GM23338 (cell line): ENCODE results near the gene C1orf74. TPM values are rescaled to one million over a fixed set of nuclear protein-coding genes. Genes with fewer than 3 reads are reported as not detected.

Source experiments
- ATAC-seq: fragments of 200-7000 bp; cut with Tn5 transposase; 3 replicates; pipeline ENCODE4 v1.9.1; 2020
- DNase-seq: peaks from one replicate; pipeline ENCODE4 v3.0.0-alpha.2; 2015; ENCODE audit warnings: low spot score
- H2AFZ ChIP-seq: fragments of 200-600 bp; sonication (generic); 2 replicates; pipeline ENCODE4 v1.8.0; 2016; ENCODE audit warnings: antibody characterized with exemption, mild to moderate bottlenecking, moderate library complexity
- H3F3A ChIP-seq: fragments of 200-600 bp; sonication (generic); replicated peaks from 2 replicates; pipeline ENCODE4 v1.8.0; 2017; ENCODE audit warnings: antibody characterized with exemption, mixed run types, low read depth
- H3K27ac ChIP-seq: fragments of 200-600 bp; sonication (generic); 2 replicates; pipeline ENCODE4 v1.6.1; 2016; ENCODE audit warnings: low read depth
- H3K27me3 ChIP-seq: fragments of 200-600 bp; sonication (generic); 2 replicates; pipeline ENCODE4 v1.8.0; 2016; ENCODE audit warnings: mild to moderate bottlenecking, mixed run types, moderate library complexity; ENCODE audit not compliant: insufficient read depth
- H3K36me3 ChIP-seq: fragments of 200-600 bp; sonication (generic); 2 replicates; pipeline ENCODE4 v1.8.0; 2016; ENCODE audit warnings: mild to moderate bottlenecking; ENCODE audit not compliant: insufficient read depth
- H3K4me1 ChIP-seq: fragments of 200-600 bp; sonication (generic); 2 replicates; pipeline ENCODE4 v1.8.0; 2016; ENCODE audit warnings: mild to moderate bottlenecking, moderate library complexity; ENCODE audit not compliant: insufficient read depth
- H3K4me2 ChIP-seq: fragments of 200-600 bp; sonication (generic); 2 replicates; pipeline ENCODE4 v1.7.1; 2017; ENCODE audit warnings: mixed run types
- H3K4me3 ChIP-seq: fragments of 200-600 bp; sonication (generic); 2 replicates; pipeline ENCODE4 v1.6.1; 2016; ENCODE audit warnings: mixed run types
- H3K79me2 ChIP-seq: fragments of 200-600 bp; sonication (generic); replicated peaks from 2 replicates; pipeline ENCODE4 v1.8.0; 2017; ENCODE audit warnings: mild to moderate bottlenecking; ENCODE audit not compliant: insufficient read depth
- H3K9me2 ChIP-seq: fragments of 200-600 bp; sonication (generic); 2 replicates; pipeline ENCODE4 v1.8.0; 2017; ENCODE audit not compliant: insufficient read depth
- H4K20me1 ChIP-seq: fragments of 200-600 bp; sonication (generic); replicated peaks from 2 replicates; pipeline ENCODE4 v1.8.0; 2017; ENCODE audit warnings: mild to moderate bottlenecking; ENCODE audit not compliant: insufficient read depth
- H3K27ac Mint-ChIP-seq: 2 replicates; pipeline ENCODE4 v1.8.0; 2020; ENCODE audit warnings: inconsistent platforms, mild to moderate bottlenecking, moderate library complexity, mixed read lengths
- H3K27me3 Mint-ChIP-seq: 3 replicates; pipeline ENCODE4 v1.8.0; 2022; ENCODE audit warnings: low read depth, mild to moderate bottlenecking, moderate library complexity, mixed read lengths, inconsistent platforms; ENCODE audit not compliant: insufficient read depth, poor library complexity
- H3K36me3 Mint-ChIP-seq: 3 replicates; pipeline ENCODE4 v1.8.0; 2021; ENCODE audit warnings: low read depth, mild to moderate bottlenecking, inconsistent platforms, moderate library complexity, mixed read lengths
- H3K4me1 Mint-ChIP-seq: 3 replicates; pipeline ENCODE4 v1.8.0; 2020; ENCODE audit warnings: mild to moderate bottlenecking, inconsistent platforms, mixed read lengths
- H3K4me3 Mint-ChIP-seq: 3 replicates; pipeline ENCODE4 v1.8.0; 2021; ENCODE audit warnings: moderate library complexity, mild to moderate bottlenecking, inconsistent platforms, mixed read lengths
- H3K9me3 Mint-ChIP-seq: 3 replicates; pipeline ENCODE4 v1.8.0; 2020; ENCODE audit warnings: moderate library complexity, mild to moderate bottlenecking, inconsistent platforms, mixed read lengths
- CREB1 ChIP-seq: fragments of 250-450 bp; sonication (Bioruptor Pico); IDR thresholded peaks from 2 replicates; pipeline ENCODE4 v1.5.0; 2020; ENCODE audit warnings: low read depth, mild to moderate bottlenecking, moderate library complexity
- EZH2 ChIP-seq: fragments of 200-600 bp; sonication (generic); IDR thresholded peaks from one replicate; pipeline ENCODE4 v1.8.0; 2017; ENCODE audit warnings: antibody characterized with exemption, mild to moderate bottlenecking, low read depth; ENCODE audit not compliant: unreplicated experiment
- EZH2phosphoT487 ChIP-seq: fragments of 200-600 bp; sonication (generic); IDR thresholded peaks from one replicate; pipeline ENCODE4 v1.8.1; 2018; ENCODE audit warnings: antibody characterized with exemption; ENCODE audit not compliant: unreplicated experiment
- JUNB ChIP-seq: IDR thresholded peaks from one replicate; pipeline ENCODE4 v1.6.1; 2016; ENCODE audit warnings: antibody characterized with exemption; ENCODE audit not compliant: unreplicated experiment
- NANOG ChIP-seq: IDR thresholded peaks from 2 replicates; pipeline ENCODE4 v1.6.1; 2016; ENCODE audit warnings: antibody characterized with exemption, borderline replicate concordance
- POLR2AphosphoS5 ChIP-seq: IDR thresholded peaks from 2 replicates; pipeline ENCODE4 v1.6.1; 2016; ENCODE audit warnings: antibody characterized with exemption, low read depth
- STAT1 ChIP-seq: IDR thresholded peaks from one replicate; pipeline ENCODE4 v1.6.1; 2016; ENCODE audit warnings: antibody characterized with exemption; ENCODE audit not compliant: unreplicated experiment
- ZNF114 ChIP-seq: fragments of 250-450 bp; sonication (Bioruptor Pico); IDR thresholded peaks from 2 replicates; pipeline ENCODE4 v1.5.0; 2020; ENCODE audit warnings: mild to moderate bottlenecking, moderate library complexity
- ZNF331 ChIP-seq: fragments of 250-450 bp; sonication (Bioruptor Pico); IDR thresholded peaks from 2 replicates; pipeline ENCODE4 v1.5.0; 2020; ENCODE audit warnings: low read depth, mild to moderate bottlenecking, moderate library complexity
- polyA plus RNA-seq: library from polyadenylated mRNA; unstranded; fragments of >200 nt; fragmentation: Nextera tagmentation; extraction: Ambion mirVana; gene quantifications from 2 replicates; pipeline ENCODE4 v1.2.1, GENCODE V29; 2016
- total RNA-seq: library from RNA; depleted of rRNA; stranded (reverse); fragments of >200 nt; shearing (Covaris generic); gene quantifications from 2 replicates; pipeline ENCODE4 v1.2.3, GENCODE V29; 2014
- TF ChIP-seq, protein P1 (sequence below): IDR thresholded peaks from 2 replicates; pipeline ENCODE4 v1.6.1; 2016; ENCODE audit warnings: antibody characterized with exemption
- TF ChIP-seq, protein P2 (sequence below): fragments of 250-450 bp; sonication (Bioruptor Pico); IDR thresholded peaks from 2 replicates; pipeline ENCODE4 v1.5.0; 2020; ENCODE audit warnings: mild to moderate bottlenecking, moderate library complexity
- TF ChIP-seq, protein P3 (sequence below): IDR thresholded peaks from one replicate; pipeline ENCODE4 v1.6.1; 2018; ENCODE audit warnings: antibody characterized with exemption; ENCODE audit not compliant: unreplicated experiment
- TF ChIP-seq, protein P4 (sequence below), 2 experiments: fragments of 200-600 bp in 1 of 2; sonication (generic) in 1 of 2; conservative IDR thresholded peaks; 2 replicates each; pipeline versions ENCODE4 v1.5.1 to v1.6.1; 2016 to 2017; ENCODE audit warnings: antibody characterized with exemption in 2 of 2, low read depth in 2 of 2, mild to moderate bottlenecking in 2 of 2, moderate library complexity in 1 of 2

Gene C1orf74
- total and polyA plus RNA-seq, 2 experiments from 2014 or later, result 2.8 to 3.9 TPM

DNA sequence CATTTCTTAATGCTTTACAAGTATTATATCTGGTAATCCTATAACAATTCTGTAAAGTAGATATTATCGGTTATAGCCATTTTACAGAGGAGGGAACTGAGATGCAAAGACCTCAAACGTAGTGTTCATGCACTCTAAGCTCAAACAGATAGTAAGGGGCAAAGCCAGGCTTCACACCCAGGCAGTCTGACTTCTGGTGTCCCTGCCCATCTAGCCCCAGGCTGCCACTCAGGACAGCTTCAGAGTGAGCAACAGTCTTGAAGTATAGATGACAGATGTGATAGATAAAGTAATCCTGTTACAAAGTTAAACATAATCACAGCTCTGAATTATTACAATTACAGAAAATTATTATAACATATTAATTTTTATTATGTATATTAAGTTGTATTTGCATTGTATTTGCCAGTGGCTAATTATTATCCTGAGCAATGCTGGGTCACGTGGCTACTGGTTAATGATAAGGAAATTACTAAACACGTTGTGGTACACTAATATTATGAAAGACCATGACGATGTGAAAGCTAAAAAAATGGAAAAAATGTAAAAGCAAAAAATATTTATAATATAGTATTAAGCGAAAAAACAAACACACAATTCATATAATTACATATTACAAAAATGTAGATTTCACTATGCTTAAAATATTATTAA lies 34.6 kb downstream of the C1orf74 start:
- peaks cover 10% of the 10 kb centered on the region for H3K4me1 Mint-ChIP-seq
- no peaks in the 10 kb centered on the region for H4K20me1 ChIP-seq
- H3K9me3 Mint-ChIP-seq, result no peaks in the 10 kb centered on the region
- no peaks in the 10 kb centered on the region for H3K79me2 ChIP-seq
- peaks cover 4% of the 10 kb centered on the region; the same call in 1 of the 2 replicates for H3K4me1 ChIP-seq
- H2AFZ ChIP-seq, result no peak overlapping the region
- H3K27me3 Mint-ChIP-seq, result peaks cover 1% of the 10 kb centered on the region
- H3K36me3 Mint-ChIP-seq, result no peaks in the 10 kb centered on the region
- no peak overlapping the region for H3K27ac ChIP-seq
- no peak overlapping the region for H3K4me3 ChIP-seq
- H3K9me2 ChIP-seq, result no peaks in the 10 kb centered on the region
- ATAC-seq (no peak), DNase-seq (no peak)
- H3K27me3 ChIP-seq, result peaks cover 25% of the 10 kb centered on the region
- H3K27ac Mint-ChIP-seq, result no peak overlapping the region
- no peak overlapping the region for H3K4me3 Mint-ChIP-seq
- H3K4me2 ChIP-seq, result no peak overlapping the region
- no peaks in the 10 kb centered on the region for H3F3A ChIP-seq
- H3K36me3 ChIP-seq, result no peaks in the 10 kb centered on the region
- TF ChIP-seq ZNF114 (CRISPR knock-in tag) (no peak), STAT1 (no peak), JUNB (no peak), EZH2phosphoT487 (no peak), NANOG (no peak), ZNF331 (no peak), CREB1 (CRISPR knock-in tag) (no peak), EZH2 (no peak), POLR2AphosphoS5 (no peak)
- TF ChIP-seq, protein P1, sequence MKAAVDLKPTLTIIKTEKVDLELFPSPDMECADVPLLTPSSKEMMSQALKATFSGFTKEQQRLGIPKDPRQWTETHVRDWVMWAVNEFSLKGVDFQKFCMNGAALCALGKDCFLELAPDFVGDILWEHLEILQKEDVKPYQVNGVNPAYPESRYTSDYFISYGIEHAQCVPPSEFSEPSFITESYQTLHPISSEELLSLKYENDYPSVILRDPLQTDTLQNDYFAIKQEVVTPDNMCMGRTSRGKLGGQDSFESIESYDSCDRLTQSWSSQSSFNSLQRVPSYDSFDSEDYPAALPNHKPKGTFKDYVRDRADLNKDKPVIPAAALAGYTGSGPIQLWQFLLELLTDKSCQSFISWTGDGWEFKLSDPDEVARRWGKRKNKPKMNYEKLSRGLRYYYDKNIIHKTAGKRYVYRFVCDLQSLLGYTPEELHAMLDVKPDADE, result no peak
- TF ChIP-seq, protein P2, sequence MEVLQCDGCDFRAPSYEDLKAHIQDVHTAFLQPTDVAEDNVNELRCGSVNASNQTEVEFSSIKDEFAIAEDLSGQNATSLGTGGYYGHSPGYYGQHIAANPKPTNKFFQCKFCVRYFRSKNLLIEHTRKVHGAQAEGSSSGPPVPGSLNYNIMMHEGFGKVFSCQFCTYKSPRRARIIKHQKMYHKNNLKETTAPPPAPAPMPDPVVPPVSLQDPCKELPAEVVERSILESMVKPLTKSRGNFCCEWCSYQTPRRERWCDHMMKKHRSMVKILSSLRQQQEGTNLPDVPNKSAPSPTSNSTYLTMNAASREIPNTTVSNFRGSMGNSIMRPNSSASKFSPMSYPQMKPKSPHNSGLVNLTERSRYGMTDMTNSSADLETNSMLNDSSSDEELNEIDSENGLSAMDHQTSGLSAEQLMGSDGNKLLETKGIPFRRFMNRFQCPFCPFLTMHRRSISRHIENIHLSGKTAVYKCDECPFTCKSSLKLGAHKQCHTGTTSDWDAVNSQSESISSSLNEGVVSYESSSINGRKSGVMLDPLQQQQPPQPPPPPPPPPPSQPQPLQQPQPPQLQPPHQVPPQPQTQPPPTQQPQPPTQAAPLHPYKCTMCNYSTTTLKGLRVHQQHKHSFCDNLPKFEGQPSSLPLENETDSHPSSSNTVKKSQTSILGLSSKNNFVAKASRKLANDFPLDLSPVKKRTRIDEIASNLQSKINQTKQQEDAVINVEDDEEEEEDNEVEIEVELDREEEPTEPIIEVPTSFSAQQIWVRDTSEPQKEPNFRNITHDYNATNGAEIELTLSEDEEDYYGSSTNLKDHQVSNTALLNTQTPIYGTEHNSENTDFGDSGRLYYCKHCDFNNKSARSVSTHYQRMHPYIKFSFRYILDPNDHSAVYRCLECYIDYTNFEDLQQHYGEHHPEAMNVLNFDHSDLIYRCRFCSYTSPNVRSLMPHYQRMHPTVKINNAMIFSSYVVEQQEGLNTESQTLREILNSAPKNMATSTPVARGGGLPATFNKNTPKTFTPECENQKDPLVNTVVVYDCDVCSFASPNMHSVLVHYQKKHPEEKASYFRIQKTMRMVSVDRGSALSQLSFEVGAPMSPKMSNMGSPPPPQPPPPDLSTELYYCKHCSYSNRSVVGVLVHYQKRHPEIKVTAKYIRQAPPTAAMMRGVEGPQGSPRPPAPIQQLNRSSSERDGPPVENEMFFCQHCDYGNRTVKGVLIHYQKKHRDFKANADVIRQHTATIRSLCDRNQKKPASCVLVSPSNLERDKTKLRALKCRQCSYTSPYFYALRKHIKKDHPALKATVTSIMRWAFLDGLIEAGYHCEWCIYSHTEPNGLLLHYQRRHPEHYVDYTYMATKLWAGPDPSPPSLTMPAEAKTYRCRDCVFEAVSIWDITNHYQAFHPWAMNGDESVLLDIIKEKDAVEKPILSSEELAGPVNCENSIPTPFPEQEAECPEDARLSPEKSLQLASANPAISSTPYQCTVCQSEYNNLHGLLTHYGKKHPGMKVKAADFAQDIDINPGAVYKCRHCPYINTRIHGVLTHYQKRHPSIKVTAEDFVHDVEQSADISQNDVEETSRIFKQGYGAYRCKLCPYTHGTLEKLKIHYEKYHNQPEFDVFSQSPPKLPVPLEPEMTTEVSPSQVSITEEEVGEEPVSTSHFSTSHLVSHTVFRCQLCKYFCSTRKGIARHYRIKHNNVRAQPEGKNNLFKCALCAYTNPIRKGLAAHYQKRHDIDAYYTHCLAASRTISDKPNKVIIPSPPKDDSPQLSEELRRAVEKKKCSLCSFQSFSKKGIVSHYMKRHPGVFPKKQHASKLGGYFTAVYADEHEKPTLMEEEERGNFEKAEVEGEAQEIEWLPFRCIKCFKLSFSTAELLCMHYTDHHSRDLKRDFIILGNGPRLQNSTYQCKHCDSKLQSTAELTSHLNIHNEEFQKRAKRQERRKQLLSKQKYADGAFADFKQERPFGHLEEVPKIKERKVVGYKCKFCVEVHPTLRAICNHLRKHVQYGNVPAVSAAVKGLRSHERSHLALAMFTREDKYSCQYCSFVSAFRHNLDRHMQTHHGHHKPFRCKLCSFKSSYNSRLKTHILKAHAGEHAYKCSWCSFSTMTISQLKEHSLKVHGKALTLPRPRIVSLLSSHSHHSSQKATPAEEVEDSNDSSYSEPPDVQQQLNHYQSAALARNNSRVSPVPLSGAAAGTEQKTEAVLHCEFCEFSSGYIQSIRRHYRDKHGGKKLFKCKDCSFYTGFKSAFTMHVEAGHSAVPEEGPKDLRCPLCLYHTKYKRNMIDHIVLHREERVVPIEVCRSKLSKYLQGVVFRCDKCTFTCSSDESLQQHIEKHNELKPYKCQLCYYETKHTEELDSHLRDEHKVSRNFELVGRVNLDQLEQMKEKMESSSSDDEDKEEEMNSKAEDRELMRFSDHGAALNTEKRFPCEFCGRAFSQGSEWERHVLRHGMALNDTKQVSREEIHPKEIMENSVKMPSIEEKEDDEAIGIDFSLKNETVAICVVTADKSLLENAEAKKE (CRISPR knock-in tag), result no peak
- TF ChIP-seq, protein P3, sequence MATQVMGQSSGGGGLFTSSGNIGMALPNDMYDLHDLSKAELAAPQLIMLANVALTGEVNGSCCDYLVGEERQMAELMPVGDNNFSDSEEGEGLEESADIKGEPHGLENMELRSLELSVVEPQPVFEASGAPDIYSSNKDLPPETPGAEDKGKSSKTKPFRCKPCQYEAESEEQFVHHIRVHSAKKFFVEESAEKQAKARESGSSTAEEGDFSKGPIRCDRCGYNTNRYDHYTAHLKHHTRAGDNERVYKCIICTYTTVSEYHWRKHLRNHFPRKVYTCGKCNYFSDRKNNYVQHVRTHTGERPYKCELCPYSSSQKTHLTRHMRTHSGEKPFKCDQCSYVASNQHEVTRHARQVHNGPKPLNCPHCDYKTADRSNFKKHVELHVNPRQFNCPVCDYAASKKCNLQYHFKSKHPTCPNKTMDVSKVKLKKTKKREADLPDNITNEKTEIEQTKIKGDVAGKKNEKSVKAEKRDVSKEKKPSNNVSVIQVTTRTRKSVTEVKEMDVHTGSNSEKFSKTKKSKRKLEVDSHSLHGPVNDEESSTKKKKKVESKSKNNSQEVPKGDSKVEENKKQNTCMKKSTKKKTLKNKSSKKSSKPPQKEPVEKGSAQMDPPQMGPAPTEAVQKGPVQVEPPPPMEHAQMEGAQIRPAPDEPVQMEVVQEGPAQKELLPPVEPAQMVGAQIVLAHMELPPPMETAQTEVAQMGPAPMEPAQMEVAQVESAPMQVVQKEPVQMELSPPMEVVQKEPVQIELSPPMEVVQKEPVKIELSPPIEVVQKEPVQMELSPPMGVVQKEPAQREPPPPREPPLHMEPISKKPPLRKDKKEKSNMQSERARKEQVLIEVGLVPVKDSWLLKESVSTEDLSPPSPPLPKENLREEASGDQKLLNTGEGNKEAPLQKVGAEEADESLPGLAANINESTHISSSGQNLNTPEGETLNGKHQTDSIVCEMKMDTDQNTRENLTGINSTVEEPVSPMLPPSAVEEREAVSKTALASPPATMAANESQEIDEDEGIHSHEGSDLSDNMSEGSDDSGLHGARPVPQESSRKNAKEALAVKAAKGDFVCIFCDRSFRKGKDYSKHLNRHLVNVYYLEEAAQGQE, result no peak
- TF ChIP-seq, protein P4, sequence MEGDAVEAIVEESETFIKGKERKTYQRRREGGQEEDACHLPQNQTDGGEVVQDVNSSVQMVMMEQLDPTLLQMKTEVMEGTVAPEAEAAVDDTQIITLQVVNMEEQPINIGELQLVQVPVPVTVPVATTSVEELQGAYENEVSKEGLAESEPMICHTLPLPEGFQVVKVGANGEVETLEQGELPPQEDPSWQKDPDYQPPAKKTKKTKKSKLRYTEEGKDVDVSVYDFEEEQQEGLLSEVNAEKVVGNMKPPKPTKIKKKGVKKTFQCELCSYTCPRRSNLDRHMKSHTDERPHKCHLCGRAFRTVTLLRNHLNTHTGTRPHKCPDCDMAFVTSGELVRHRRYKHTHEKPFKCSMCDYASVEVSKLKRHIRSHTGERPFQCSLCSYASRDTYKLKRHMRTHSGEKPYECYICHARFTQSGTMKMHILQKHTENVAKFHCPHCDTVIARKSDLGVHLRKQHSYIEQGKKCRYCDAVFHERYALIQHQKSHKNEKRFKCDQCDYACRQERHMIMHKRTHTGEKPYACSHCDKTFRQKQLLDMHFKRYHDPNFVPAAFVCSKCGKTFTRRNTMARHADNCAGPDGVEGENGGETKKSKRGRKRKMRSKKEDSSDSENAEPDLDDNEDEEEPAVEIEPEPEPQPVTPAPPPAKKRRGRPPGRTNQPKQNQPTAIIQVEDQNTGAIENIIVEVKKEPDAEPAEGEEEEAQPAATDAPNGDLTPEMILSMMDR (conservative IDR thresholded peaks at IDR 0.05; ENCODE audit: low read depth in 2 of 2), result no peak
